Uterus (tissue), 4 donors: Measurements from ENCODE around the gene ANXA4. TPM values are rescaled to one million over a fixed set of nuclear protein-coding genes. Genes with fewer than 3 reads are reported as not detected.
A peak's percentile ranks its signal among the peaks of the same experiment; 100 is the strongest.

Experiments used
- DNase-seq, 2 donors: peaks; one replicate each; pipeline ENCODE4 v3.0.0-alpha.2; 2019 to 2020
- H3K27ac ChIP-seq, 2 donors: fragments of 200-600 bp; sonication (generic); 1 replicate in 1 of 2; 2 replicates in 1 of 2; pipeline ENCODE4 v1.5.1; 2016 to 2018
- H3K27me3 ChIP-seq, 2 donors: fragments of 200-600 bp; sonication (generic); one replicate each; pipeline ENCODE4 v1.5.1; 2018 to 2019; ENCODE audit warnings: control low read depth in 1 of 2
- H3K36me3 ChIP-seq, 2 donors: fragments of 200-600 bp; sonication (generic); one replicate each; pipeline ENCODE4 v1.5.1; 2019; ENCODE audit warnings: control low read depth in 1 of 2
- H3K4me1 ChIP-seq, 2 donors: fragments of 200-600 bp; sonication (generic); one replicate each; pipeline ENCODE4 v1.5.1; 2018 to 2019; ENCODE audit warnings: control low read depth in 1 of 2
- H3K4me3 ChIP-seq, 2 donors: fragments of 200-600 bp; sonication (generic); 1 replicate in 1 of 2; 2 replicates in 1 of 2; pipeline ENCODE4 v1.5.1; 2018 to 2019; ENCODE audit warnings: mild to moderate bottlenecking in 1 of 2
- H3K9me3 ChIP-seq, 2 donors: fragments of 200-600 bp; sonication (generic); one replicate each; pipeline ENCODE4 v1.5.1; 2019; ENCODE audit warnings: control low read depth in 1 of 2
- POLR2A ChIP-seq, 2 donors: fragments of 450-650 bp; IDR thresholded peaks; one replicate each; pipeline ENCODE4 v1.6.1; 2016; ENCODE audit warnings: antibody characterized with exemption in 2 of 2, mild to moderate bottlenecking in 1 of 2, moderate library complexity in 1 of 2
- intact Hi-C: fragments of 100-400 bp; cut with DNase I; formaldehyde crosslinking; loops from one replicate; pipeline ENCODE4 v1.15.1; 2023; ENCODE audit warnings: low total_unique reads
- total RNA-seq, 4 donors: library from RNA; depleted of rRNA in 3 of 4; stranded (reverse); fragments of >200 nt in 3 of 4; gene quantifications; one replicate each; pipeline versions ENCODE4 v1.1.0 to v1.2.4, GENCODE V29; 2014 to 2023
- TF ChIP-seq, protein P1 (sequence below), 4 experiments: fragments of 200-600 bp in 2 of 4; fragments of 450-650 bp in 2 of 4; sonication (generic) in 2 of 4; IDR thresholded peaks; one replicate each; pipeline ENCODE4 v1.5.1; 2016 to 2019; ENCODE audit warnings: antibody characterized with exemption in 4 of 4, mild to moderate bottlenecking in 2 of 4, moderate library complexity in 1 of 4
- donor health status: DM: yes; HTN: yes; CAD: no.

Gene ANXA4
- total RNA-seq, 4 donors from 2014 or later: 17.4 to 78.5 (median 32.4) TPM

DNA sequence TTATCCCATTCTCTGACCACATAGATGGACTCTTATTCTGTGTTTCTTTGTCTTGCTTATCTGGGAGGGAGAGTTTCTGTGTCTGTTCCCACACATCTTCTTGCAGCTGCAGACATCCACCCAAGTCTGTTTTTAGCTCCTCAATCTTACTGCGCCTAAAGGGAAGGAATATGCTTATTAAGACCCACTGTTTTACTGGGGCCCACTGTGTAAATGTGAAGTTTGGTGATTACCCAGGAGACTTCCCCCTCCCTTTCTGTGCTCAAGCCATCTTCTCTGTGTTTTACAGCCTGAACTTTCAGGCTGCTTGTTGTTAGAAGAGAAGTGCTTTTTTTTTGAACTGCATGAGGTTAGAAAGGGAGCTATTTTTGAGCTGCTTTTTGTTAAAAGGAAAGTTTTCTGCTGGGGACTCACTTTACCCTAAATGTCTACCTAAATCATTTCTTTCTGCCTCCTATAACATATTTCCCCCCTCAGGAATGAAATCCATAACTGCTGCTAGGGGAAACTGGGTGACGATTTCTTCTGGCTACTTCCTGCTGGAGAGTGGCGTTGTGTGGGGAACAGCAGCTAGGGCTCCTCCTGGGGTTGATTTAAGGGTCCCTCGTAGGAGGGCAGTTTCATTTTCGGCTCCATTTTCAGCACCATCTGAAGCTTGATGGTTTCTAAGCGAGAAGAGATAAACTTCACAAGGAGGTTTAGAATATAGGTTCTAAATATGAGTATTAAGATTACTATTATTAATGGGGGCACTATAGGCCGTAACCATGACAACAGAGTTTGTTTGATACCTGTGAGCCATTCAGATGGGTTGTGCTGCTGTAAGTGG is 48.1 kb downstream of the ANXA4 start:
- TF ChIP-seq, protein P1, sequence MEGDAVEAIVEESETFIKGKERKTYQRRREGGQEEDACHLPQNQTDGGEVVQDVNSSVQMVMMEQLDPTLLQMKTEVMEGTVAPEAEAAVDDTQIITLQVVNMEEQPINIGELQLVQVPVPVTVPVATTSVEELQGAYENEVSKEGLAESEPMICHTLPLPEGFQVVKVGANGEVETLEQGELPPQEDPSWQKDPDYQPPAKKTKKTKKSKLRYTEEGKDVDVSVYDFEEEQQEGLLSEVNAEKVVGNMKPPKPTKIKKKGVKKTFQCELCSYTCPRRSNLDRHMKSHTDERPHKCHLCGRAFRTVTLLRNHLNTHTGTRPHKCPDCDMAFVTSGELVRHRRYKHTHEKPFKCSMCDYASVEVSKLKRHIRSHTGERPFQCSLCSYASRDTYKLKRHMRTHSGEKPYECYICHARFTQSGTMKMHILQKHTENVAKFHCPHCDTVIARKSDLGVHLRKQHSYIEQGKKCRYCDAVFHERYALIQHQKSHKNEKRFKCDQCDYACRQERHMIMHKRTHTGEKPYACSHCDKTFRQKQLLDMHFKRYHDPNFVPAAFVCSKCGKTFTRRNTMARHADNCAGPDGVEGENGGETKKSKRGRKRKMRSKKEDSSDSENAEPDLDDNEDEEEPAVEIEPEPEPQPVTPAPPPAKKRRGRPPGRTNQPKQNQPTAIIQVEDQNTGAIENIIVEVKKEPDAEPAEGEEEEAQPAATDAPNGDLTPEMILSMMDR (IDR thresholded peaks at IDR 0.05): no peak
- TF ChIP-seq POLR2A (IDR thresholded peaks at IDR 0.05): no peak
- Histone ChIP-seq H3K9me3 (no peaks in the 10 kb centered on the region), H3K27me3 (no peaks in the 10 kb centered on the region), H3K4me1 (no peaks in the 10 kb centered on the region), H3K27ac (peak overlapping the region; percentile 82 to 95), H3K36me3 (no peaks in the 10 kb centered on the region), H3K4me3 (peak overlapping the region; percentile 13 to 19)
- DNase-seq: peak in 1 of 2 donors; percentile 40
- intact Hi-C loops: no loop called here

DNA sequence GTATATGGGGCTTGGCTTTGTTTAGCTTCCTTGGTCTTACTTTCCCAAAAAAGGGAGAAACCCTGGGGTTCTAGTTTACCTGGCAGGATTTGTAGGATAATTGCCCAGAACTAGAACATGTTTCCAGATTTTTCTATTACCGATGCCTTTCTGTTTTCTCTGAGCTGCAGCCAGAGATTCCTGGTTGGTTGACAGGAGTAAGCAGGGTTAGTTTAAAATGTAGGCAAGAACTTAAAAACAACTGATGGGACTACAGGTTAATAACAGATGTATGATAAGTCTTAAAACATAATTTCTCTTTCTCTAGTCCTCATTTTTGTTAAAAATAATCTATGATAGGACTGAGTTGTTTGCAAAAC is 48.6 kb downstream of the ANXA4 start:
- intact Hi-C loops: no loop called here
- no peak for TF ChIP-seq POLR2A (IDR thresholded peaks at IDR 0.05)
- TF ChIP-seq, protein P1 (IDR thresholded peaks at IDR 0.05): no peak

DNA sequence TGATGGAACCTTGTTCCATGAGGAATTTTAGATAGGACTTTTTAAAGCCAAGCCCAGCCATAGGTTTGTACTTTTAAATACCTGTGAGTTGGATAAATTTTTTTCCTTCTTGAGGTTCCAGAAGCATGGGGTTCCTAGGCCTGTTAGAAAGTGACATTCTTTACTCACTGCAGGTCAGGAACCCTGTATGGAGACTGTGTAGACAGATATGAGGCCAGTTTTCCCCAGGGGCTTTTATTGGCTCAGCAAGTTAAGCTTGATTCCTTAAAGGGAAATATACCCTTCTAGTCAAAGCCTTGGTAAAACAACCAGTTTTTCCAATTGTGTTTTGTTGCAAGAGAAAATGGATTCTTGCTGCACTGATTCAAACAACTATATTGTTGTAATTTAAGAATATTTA is 49.1 kb downstream of the ANXA4 start:
- intact Hi-C loops: no loop called here

More for the DNA sequence above, 48.6 kb downstream of the ANXA4 start:
- peak overlapping the region; percentile 13 to 19 for H3K4me3 ChIP-seq
- H3K9me3 ChIP-seq: no peaks in the 10 kb centered on the region
- H3K4me1 ChIP-seq: no peaks in the 10 kb centered on the region
- peak overlapping the region; percentile 82 to 95 for H3K27ac ChIP-seq
- H3K36me3 ChIP-seq: no peaks in the 10 kb centered on the region
- no peak for DNase-seq
- H3K27me3 ChIP-seq: no peaks in the 10 kb centered on the region

DNA sequence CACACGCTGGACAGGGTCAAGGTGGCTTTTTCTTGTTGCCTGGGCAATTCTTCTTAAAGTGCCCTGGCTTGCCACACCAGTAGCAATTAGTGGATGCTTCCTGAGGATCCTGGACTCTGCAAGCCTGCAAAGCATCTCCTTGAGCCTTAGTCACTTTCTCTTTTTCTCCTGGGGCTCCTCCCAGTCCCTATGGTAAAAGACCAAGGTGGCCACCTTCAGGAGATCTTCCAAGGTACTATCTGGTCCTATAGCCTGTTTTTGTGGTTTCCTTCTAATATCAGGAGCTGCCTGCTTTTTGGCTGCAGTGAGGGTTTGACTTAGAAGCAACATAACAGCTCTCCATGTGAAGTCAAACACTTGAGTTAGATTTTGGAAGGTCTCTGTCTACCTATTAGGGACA is 54.2 kb downstream of the ANXA4 start:
- Histone ChIP-seq H3K9me3 (no peaks in the 10 kb centered on the region), H3K36me3 (no peaks in the 10 kb centered on the region), H3K27me3 (no peaks in the 10 kb centered on the region), H3K27ac (no peak overlapping the region), H3K4me1 (peaks cover 0 to 6% of the 10 kb centered on the region in 2 donors), H3K4me3 (no peak overlapping the region)
- TF ChIP-seq, protein P1 (IDR thresholded peaks at IDR 0.05): no peak
- DNase-seq: no peak
- intact Hi-C loops: no loop called here

More for the DNA sequence above, 49.1 kb downstream of the ANXA4 start:
- H3K4me1 ChIP-seq: no peaks in the 10 kb centered on the region
- H3K9me3 ChIP-seq: no peaks in the 10 kb centered on the region
- H3K36me3 ChIP-seq: no peaks in the 10 kb centered on the region
- H3K4me3 ChIP-seq: no peak overlapping the region
- TF ChIP-seq, protein P1 (IDR thresholded peaks at IDR 0.05): no peak
- TF ChIP-seq POLR2A (IDR thresholded peaks at IDR 0.05): no peak
- peak overlapping the region; percentile 82 to 95 for H3K27ac ChIP-seq
- no peaks in the 10 kb centered on the region for H3K27me3 ChIP-seq
- DNase-seq: no peak

DNA sequence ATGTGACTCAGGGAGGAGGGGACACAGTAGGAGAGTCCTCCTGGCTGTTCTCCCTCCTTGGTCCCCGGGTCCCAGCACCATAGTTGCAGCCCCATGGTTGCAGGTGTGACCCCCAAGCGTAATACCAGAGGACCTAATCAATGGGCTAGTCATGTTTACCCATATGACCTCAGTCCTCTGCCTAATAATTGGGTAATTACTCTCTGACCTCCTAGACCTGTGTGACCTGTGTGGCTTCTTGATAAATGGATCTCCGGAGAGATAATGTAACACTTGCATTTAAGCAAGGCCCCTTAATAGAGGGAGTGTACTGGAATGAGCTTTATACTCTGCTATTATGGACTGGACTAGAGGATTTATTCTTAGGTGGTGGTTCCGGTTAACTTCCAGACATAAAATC is 55.3 kb downstream of the ANXA4 start:
- Histone ChIP-seq H3K4me1 (peaks cover 0 to 6% of the 10 kb centered on the region in 2 donors), H3K4me3 (no peak overlapping the region), H3K27ac (peak overlapping the region; percentile 84 to 88), H3K9me3 (no peaks in the 10 kb centered on the region), H3K36me3 (no peaks in the 10 kb centered on the region), H3K27me3 (no peaks in the 10 kb centered on the region)
- intact Hi-C loops: no loop called here
- DNase-seq: no peak
- TF ChIP-seq, protein P1 (IDR thresholded peaks at IDR 0.05): no peak
- no peak for TF ChIP-seq POLR2A (IDR thresholded peaks at IDR 0.05)
